Limb (tissue), 2 donors: ENCODE measurements around the gene SLC10A7.

Source experiments
- DNase-seq, 2 donors: peaks; one replicate each; pipeline ENCODE4 v3.0.0-alpha.2; 2016; ENCODE audit errors: extremely low spot score in 2 of 2

The SLC10A7 gene

DNA sequence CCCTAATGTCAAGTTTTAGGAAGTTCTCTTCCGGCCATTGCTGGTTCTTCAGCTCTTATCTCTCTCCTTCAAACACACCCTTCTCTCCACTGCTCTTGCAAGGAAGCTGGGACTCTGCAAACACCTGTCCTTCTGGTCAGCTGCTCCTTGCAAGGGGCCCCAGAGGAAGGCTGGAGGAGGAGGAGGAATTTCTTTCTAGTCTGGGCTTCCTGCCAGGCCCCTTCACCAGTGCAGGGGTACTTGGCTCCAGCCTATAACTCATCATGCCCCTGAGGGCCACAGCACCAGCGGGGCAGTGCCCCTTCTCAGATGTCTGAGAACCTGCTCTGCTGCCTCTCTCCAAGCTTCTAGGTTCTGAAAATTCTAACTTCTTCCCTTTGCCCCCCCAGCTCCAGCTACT lies 260.7 kb downstream of the SLC10A7 start:
- DNase-seq, result no peak

DNA sequence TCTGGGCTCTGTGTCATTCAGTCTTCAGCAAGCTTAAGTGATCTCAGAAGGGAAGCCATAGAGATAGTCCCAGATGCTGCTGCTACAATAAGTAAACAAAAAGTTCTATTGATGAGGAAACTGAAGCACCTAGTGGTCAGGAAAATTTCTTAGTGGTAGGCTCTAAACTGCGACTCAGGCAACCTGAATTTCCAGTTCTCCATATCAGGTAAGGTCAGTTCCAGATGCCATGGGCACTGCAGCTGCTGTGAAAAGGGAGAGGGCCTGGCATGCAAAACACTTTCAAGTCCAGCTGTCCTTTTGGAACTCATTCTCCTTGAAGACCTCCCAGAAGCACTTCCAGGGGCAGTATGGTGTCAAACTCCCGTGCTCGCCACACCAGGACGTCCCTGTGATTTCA lies 261.2 kb downstream of the SLC10A7 start:
- DNase-seq, result no peak

DNA sequence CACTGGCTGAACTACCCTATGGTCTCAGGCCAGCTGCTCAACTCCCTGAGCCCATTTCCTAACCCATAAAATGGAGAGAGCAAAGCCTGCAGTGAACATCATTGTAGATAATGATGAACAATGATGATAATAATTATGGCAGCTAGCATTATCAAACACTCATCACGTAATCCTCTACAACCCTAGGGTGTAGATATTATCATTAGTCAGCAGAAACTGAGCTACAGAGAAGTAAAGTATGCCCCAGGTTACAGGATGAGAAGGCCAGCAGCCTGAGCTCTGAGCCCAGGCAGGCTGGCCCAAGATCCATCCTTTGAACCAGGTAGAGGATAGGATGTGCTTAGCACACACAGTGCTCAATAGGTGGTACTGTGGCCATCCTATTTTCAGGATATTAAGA lies 264.2 kb downstream of the SLC10A7 start:
- no peak for DNase-seq

DNA sequence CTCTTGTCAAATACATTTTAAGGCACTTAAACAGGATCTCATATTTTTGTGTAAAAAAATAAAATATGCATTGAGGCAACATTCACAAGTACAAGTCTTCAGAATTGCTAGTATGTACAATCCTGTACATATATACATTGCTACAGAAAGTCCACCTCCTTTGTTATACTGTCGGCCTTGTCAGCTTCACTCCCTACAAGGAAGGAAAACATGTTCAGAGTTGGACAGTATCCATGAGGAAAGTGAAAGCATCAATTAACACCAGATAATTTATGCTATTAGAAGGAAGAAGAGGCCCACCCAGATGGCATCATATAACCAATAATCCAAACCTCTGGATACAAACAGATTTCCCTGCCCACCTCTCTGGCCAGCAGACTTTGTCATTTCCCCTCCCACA lies 265.4 kb downstream of the SLC10A7 start:
- DNase-seq, result no peak

DNA sequence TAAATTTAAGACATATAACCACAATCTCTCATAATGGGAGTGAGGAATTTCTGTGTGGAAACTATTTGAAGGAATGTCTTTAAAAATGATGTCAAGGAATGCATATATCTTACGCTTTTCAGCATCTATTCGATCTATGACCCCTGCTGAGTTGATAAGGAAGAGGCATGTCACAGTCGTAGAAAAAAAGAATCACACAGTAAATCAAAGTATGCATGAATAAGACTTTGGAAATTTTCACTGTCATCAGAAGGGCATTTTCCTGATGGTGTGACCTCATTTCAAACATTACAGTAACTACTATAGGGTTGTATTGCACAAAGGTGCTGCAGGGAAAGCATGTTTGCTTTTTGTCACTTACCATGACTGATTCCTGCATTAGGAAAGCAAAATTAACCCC lies 265.9 kb downstream of the SLC10A7 start:
- no peak for DNase-seq

DNA sequence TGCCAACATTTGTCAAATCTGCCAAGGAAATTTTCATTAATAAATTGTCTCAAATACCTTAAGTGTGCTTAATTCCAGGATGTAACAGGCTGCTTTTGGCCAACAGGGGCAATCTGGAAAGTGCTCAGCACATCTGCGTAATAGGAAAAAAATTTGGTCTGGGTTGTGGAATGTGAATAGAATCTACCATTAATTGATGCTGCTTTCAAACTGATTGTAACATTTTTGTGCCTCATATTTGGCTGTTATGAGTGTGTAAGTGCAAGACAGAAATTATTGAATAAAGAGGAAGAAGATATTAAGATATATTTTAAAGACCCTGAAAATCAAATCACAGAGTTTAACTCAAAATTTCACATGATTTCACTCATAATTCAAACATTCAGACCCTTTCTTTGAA lies 266.3 kb downstream of the SLC10A7 start:
- no peak for DNase-seq

DNA sequence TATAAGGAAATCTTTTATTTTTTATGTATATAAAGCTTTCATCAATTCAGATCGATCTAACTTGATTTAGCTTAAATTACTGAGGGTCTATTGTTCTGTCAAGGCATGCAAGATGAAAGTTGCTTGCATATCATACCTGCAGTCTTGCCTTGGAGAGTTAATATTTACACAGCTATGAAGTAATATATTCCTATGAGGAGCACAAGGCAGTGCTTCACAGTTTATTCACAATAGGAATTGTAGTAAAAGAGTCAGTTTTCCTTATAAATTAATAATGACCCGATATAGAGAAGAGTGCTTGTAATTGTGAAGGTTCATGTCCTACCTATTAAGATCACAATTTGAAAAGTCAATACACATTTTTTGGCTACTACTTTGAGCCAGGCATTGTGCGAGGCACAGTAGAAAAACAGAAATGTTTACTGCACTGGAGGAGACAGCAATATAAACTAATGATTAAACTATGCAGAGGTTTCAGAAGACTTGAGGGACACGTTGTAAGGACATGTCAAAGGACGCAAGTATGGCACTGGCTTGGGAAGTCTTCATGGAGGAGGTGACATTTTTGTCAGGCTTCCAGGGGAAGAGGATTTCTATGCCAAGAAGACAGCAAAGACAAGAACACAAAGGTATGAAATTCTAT lies 268.6 kb downstream of the SLC10A7 start:
- DNase-seq, result no peak

DNA sequence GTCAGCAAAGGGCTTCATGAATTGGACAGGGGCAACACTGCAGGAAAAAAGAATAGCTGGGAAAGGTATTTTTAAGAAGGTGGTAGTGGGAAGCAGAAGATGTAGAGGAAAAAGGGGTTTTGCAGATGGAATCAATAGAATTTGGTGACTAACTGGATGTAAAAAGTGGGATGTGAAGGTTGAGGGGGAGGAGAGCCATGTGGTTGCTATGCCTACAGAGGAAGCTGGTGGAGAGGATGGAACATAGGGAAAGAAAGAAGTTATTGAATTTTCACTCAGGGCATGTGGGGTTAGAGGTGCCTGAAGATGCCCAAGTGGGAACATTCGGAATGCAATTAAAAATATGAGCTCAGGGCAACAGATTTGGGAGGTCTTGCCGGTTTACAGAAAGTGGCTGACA lies 274.4 kb downstream of the SLC10A7 start:
- no peak for DNase-seq

DNA sequence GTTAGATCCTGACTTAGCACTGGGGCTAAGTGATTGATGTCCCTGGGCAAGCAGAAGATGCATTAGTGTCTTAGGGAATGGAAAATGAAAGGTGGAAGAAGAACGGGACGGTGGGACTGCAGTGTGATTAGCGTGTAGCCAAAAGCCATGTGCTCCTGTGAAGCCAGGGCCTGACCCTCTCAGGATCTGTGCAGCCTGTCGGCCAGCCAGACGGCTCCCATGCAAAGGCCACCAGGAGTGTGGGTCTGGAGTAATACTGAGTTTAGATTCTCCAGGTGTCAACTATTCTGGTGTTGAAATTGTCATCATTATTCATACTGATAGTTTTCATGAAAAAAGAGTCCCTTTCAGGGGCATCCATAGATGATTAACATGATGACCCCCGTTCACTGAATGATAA lies 275.4 kb downstream of the SLC10A7 start:
- no peak for DNase-seq

DNA sequence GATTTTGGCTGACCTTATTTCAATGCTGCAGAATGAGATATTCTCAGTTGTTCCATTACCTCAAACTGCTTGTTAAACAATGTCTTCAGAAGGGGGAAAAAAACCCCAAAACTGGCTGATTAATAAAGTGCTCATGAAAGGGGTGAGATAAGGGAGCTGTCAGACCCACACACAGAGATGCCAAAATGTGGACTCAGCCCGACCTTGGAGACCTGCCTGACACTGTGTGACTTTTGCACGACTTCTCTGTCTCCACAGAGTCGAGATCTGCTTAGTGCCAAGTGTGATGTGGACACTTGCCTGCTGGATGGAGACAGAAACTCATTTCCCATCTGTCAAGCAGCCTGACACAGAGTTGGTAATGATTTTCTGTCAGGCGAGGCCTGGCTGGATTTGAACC lies 275.9 kb downstream of the SLC10A7 start:
- DNase-seq, result no peak

DNA sequence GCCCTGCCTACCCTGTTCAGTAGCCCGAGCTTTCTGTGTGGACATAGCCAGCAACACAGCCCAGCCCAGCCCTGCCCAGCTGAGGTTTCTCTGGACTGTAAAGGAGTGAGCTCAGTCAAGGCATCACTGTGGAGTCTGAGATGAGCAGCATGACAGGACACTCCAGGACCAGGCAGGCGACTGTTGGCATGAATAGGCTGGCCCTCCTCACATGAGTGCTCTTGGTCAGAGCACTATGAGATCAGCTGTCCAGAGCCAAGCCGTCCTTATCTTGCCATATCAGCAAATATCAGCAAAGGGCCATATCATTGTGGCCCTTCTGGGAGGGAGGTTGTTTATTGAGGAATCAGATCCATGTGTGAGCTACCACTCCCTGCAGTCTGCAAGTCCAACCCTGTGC lies 276.5 kb downstream of the SLC10A7 start:
- no peak for DNase-seq

DNA sequence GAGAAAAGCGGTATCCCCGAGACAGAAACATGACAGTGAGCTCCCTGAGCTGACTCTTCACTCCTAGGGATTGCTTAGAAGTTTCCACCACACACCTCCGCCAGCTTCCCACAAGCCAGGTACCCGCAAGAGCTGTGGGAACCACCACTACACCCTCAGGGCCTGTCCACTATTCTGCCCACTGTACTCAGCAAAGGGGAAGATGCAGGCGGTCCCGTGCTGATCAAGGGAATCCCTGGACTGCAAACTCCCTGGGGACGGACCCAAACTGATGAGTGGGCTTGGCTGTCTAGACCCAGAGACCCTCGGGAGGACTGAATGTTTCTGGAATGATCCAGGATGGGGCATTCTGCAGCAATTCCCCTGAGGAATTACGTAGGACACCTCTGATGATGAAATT lies 277.2 kb downstream of the SLC10A7 start:
- DNase-seq, result no peak

DNA sequence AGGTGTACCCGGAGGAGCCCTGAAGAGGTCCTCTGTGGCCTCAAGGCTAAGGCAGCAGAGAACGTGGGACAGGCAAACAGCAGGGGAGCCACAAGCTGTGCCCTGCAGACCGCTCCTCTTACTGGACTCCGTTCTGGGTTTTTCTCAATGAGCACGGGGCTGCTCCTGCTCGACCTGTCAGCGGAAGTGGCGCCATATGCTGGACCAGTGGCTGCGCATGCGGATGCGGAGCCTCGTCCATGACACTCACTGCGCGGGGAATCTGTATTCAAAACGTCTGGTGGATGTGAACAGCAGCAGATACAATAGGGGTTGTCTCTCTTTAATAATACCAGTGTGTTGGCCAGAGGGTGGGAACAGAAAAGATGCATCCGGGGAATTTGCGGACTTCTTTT lies 277.9 kb downstream of the SLC10A7 start:
- no peak for DNase-seq

DNA sequence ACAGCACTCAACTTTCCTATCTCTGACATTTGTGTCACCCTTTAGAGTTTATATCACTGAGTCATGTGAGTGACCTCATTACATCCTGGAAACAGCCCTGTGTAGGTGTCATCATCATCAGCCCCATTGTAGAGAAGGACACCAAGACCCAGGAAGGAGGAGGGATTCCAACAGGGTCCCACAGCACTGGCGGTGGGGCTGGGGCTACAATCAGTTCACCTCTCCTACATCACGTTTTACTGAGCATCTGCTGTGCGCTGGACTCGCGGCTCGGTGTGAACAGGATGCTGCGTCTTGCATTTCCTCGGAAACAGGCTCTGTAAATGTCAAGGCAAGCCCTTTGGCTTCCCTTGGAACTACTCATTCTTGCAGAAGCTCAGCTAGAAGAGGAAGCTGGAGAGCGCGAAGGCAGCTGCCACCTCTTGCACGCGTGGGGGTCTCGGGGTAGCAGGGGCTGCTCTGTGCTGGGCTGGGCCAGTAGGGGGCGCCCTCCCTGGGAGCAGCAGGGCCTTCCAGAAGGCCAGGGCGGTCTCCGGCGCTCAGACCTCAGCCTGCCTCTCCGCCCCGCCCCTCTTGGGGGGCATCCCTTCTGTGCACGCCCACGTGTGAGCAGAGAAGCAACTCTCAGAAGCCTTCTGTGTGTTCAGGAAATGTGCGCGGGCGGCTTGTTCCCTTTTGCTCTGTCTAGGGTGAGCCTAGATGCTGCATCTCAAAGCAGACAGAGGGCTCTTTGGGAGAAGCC lies 278.4 kb downstream of the SLC10A7 start:
- DNase-seq, result peak in 1 of 2 donors; percentile 46

DNA sequence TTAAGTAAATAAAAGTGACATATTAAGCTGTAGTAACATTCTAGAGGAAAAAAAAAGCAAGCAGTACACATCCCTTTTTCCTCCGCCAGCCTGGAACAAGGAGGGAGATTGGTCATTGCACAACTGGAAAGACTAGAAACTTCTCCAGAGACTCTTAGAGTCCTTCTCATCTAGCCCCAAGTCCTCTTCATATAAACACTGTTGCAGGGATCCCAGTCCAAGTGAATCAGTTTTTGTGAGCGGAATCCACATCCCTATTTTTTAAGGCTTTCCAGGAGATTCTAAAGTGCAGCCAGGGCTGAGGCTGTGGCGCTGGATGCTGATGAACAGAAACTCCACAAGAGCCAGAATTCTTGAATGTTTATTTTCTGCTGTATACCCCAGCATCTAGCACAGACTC lies 283.6 kb downstream of the SLC10A7 start:
- no peak for DNase-seq

DNA sequence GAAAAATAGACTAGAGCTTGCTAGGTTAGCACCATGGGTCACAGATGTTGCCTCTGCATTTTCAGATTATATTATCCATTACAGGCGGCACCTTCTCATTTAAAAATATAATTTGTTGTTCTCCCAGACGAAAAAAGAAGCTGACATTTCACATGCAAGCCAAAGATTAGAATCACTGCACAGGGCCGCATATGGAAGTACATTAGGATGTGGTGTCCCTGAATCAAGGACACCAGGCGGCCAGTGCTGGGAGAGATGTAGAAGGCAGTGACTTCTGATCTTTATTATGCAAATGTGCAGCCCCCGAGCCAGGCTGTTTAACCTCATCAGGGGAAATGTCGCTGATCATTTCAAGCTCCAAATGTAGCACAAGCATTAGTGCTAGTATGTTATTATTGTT lies 284.6 kb downstream of the SLC10A7 start:
- no peak for DNase-seq

DNA sequence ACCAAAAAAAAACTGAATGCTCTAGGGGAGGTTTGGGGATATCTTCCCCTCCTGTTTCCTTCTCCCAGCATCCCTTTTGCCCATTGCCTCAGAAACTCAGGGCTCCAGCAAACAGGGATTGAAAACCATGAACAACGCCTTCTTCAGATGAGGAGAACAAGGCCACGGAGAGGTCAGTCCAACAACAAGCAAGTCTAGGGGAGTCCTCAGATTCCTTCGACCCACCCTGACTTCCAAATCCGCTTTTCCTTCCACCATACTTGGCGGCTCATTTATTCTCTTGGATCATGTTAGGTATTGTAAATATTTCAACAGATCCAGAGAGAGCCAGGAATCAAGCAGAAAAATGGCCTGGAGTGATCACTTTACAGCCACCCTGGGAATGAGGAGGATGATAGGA lies 285.5 kb downstream of the SLC10A7 start:
- no peak for DNase-seq

DNA sequence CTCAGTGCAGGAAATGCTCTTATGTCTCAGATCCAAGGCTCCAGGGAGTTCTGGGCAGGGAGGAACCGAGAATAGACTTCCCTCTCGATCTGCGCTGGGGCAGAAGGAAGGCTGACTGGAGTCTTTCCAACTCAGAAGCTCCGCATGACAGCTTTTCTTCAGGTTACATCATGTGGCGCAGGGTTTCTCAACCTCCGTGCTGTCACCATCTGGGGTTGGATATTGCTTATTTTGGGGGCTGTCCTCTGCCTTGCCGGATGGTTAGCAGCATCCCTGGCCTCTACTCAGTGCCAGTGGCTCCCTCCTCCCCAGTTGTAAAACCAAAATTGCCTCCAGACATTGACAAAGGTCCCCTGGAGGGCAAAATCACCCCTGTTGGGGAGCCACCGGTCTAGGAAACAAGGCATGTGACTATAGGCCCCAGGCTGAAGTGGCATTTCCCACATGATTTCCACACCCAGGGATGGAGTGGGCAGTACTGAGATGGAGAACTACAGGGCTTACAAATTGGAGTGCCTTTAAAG lies 286.0 kb downstream of the SLC10A7 start:
- no peak for DNase-seq

DNA sequence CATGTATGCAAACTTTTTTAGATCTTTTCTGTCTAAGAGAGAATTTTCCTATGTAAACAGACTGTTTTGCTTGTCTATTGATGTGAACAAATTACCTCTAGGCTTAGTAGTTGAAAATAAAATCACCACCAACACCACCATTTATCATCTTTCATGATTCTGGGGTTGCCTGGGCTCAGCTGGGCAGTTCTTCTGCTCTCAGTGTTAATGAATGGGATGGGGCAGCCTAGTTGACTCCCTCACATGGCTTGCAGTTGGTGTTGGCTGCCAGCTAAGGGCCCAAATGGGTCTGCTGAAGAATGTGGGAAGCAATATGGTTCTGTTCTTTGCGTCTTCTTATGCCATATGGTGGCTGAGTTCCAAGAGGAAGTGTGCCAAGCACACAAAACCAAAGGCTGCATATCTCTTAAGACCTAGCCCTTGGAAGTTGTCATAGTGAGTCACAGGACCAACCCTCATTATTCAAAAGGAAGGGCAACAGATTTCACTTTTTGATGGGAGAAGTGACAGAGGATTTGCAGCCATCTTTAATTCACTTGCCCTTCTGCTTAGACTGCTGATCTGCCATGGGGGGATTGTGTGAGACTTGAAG lies 289.5 kb downstream of the SLC10A7 start:
- DNase-seq, result no peak

DNA sequence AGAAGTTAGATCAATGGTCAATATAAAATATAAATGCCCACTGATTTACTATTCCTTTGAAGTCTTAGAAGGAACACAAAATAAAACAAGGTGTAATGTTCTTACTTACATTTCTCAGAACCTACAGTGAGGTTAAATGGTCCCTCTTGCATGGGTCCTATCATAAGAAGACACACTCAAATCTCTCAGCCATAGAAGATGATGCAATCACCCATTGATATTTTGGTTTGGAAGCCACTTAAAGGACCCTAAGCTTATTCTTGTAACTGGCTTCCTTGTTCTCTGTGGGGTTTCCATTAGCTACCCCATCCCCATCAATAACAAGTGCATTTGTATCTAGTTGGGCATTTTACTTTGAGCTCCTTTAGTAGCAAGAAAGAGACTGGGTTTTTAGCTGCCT lies 292.3 kb downstream of the SLC10A7 start:
- no peak for DNase-seq

DNA sequence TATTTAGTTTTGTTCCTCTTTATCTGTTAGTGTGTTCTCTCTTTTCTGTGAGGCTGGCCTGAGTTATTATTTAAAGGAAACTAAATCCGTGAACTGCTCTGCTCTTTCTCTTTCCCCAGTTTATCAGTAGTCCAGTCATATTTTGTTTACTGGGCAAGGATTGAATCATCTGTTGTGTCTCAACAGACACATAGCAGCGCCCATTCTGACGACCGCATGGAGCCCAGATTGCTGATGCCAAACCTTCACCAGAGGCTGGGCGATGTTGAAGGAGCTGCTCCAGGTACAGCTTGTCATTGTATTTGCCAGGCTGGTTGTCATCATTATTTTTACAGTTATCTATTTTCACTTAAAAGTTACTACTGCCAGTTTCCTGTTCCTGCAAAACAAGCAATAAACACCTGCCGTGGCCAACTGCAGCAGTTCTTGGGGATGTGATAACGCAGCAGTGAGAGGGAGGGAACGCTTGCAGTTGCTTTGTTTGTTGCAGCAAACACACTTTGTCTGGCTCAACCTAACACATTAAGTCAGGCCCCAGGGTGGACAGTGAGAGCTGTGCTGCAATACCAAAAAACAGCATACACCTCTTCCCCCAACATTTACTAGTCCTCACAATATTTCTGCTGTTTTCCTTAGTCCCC lies 297.3 kb downstream of the SLC10A7 start:
- DNase-seq, result no peak

DNA sequence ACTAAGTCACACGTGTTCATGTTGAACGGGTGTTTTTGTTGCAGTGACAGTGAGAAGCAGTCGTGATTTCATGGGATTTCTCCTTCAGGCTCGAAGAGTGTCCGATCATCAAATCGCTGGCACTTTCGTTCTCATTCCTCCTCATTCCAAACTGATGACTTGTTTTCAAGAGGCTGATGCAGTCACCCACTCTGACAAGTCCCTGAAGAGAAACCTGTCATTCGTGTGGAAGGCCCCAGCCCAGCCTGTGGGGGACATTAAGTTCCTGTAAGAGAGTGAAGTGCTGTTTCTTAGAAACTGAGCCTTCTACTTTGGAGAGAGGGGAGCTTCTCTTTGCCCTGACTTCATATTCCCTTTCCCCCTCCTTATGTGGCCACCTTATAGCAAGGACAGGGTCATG lies 299.4 kb downstream of the SLC10A7 start:
- no peak for DNase-seq
